ENCODE measurements around the gene TMTC2. TPM values are rescaled to one million over a fixed set of nuclear protein-coding genes. Genes with fewer than 3 reads are reported as not detected.

The TMTC2 gene
- total RNA-seq, 1 donor from 2014 or later, result 20.2 TPM

- Mint-ChIP-seq H3K27ac (ENCODE audit: unreplicated experiment) (no peak overlapping the region), H3K4me3 (ENCODE audit: unreplicated experiment) (no peak overlapping the region), H3K9me3 (ENCODE audit: unreplicated experiment) (no peaks in the 10 kb centered on the region), H3K27me3 (ENCODE audit: unreplicated experiment) (peaks cover 9% of the 10 kb centered on the region), H3K4me1 (ENCODE audit: unreplicated experiment) (peaks cover 8% of the 10 kb centered on the region), H3K36me3 (ENCODE audit: unreplicated experiment) (no peaks in the 10 kb centered on the region)
- TF ChIP-seq, protein P1, sequence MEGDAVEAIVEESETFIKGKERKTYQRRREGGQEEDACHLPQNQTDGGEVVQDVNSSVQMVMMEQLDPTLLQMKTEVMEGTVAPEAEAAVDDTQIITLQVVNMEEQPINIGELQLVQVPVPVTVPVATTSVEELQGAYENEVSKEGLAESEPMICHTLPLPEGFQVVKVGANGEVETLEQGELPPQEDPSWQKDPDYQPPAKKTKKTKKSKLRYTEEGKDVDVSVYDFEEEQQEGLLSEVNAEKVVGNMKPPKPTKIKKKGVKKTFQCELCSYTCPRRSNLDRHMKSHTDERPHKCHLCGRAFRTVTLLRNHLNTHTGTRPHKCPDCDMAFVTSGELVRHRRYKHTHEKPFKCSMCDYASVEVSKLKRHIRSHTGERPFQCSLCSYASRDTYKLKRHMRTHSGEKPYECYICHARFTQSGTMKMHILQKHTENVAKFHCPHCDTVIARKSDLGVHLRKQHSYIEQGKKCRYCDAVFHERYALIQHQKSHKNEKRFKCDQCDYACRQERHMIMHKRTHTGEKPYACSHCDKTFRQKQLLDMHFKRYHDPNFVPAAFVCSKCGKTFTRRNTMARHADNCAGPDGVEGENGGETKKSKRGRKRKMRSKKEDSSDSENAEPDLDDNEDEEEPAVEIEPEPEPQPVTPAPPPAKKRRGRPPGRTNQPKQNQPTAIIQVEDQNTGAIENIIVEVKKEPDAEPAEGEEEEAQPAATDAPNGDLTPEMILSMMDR (IDR thresholded peaks at IDR 0.05), result no peak
- no peak for DNase-seq (ENCODE audit: extremely low spot score, unreplicated experiment)
Measured at GRCh38 chr12:82648259-82648909, 38.3 kb upstream of the TMTC2 start.

DNA sequence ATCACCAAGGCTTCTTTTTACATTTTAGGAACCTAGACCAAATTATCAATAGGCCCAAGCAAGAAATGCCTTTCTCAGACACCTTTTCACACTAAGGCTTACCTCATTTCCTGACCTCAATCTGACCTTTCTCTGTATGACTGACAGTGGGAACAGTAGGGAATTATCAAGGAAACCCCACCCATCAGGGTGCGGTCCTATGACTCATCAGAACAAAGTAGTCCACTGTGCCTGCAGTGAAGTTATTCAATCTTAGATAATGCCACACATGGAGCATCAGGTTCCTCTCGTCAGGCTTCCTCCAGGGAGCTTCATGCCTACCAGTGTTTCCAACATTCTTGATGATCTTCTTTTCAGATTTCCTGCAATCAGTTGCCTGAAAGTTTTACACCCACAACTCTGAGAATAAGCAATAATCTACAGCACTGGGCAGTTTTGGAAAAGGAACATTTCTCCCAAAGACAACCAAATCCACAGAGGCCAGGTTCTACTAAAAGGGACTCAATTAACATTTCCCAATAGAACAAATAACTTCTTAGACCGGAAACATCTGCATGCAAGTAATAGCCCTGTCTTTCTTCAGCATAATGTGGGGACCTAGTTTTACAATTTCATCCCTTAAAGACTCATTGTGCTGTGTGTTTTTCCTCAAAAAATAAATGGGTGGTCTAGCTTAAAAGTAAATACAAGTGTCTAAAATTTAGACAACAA is 35.9 kb upstream of the TMTC2 start:
- H3K27me3 Mint-ChIP-seq (ENCODE audit: unreplicated experiment), result peaks cover 9% of the 10 kb centered on the region
- H3K9me3 Mint-ChIP-seq (ENCODE audit: unreplicated experiment), result no peaks in the 10 kb centered on the region
- no peaks in the 10 kb centered on the region for H3K36me3 Mint-ChIP-seq (ENCODE audit: unreplicated experiment)
- no peak overlapping the region for H3K27ac Mint-ChIP-seq (ENCODE audit: unreplicated experiment)
- no peak overlapping the region for H3K4me3 Mint-ChIP-seq (ENCODE audit: unreplicated experiment)
- TF ChIP-seq, protein P1 (IDR thresholded peaks at IDR 0.05), result no peak
- DNase-seq (ENCODE audit: extremely low spot score, unreplicated experiment), result no peak
- H3K4me1 Mint-ChIP-seq (ENCODE audit: unreplicated experiment), result peaks cover 8% of the 10 kb centered on the region

- TF ChIP-seq, protein P1 (IDR thresholded peaks at IDR 0.05), result no peak
- no peak overlapping the region for H3K4me3 Mint-ChIP-seq (ENCODE audit: unreplicated experiment)
- no peaks in the 10 kb centered on the region for H3K9me3 Mint-ChIP-seq (ENCODE audit: unreplicated experiment)
- peaks cover 9% of the 10 kb centered on the region for H3K27me3 Mint-ChIP-seq (ENCODE audit: unreplicated experiment)
- DNase-seq (ENCODE audit: extremely low spot score, unreplicated experiment), result no peak
- H3K27ac Mint-ChIP-seq (ENCODE audit: unreplicated experiment), result no peak overlapping the region
- H3K36me3 Mint-ChIP-seq (ENCODE audit: unreplicated experiment), result no peaks in the 10 kb centered on the region
- peaks cover 8% of the 10 kb centered on the region for H3K4me1 Mint-ChIP-seq (ENCODE audit: unreplicated experiment)
Measured at GRCh38 chr12:82651489-82651888, 35.2 kb upstream of the TMTC2 start.

- H3K27ac Mint-ChIP-seq (ENCODE audit: unreplicated experiment), result no peak overlapping the region
- peaks cover 8% of the 10 kb centered on the region for H3K4me1 Mint-ChIP-seq (ENCODE audit: unreplicated experiment)
- H3K36me3 Mint-ChIP-seq (ENCODE audit: unreplicated experiment), result no peaks in the 10 kb centered on the region
- peaks cover 9% of the 10 kb centered on the region for H3K27me3 Mint-ChIP-seq (ENCODE audit: unreplicated experiment)
- DNase-seq (ENCODE audit: extremely low spot score, unreplicated experiment), result no peak
- H3K9me3 Mint-ChIP-seq (ENCODE audit: unreplicated experiment), result no peaks in the 10 kb centered on the region
- TF ChIP-seq, protein P1 (IDR thresholded peaks at IDR 0.05), result no peak
- H3K4me3 Mint-ChIP-seq (ENCODE audit: unreplicated experiment), result no peak overlapping the region
Measured at GRCh38 chr12:82652071-82652470, 34.6 kb upstream of the TMTC2 start.

GRCh38 chr12:82655751-82656150 is 31.0 kb upstream of the TMTC2 start:
- H3K4me3 Mint-ChIP-seq (ENCODE audit: unreplicated experiment), result no peak overlapping the region
- H3K4me1 Mint-ChIP-seq (ENCODE audit: unreplicated experiment), result peaks cover 3% of the 10 kb centered on the region
- no peaks in the 10 kb centered on the region for H3K27me3 Mint-ChIP-seq (ENCODE audit: unreplicated experiment)
- TF ChIP-seq, protein P1 (IDR thresholded peaks at IDR 0.05), result no peak
- H3K9me3 Mint-ChIP-seq (ENCODE audit: unreplicated experiment), result peaks cover 5% of the 10 kb centered on the region
- no peak overlapping the region for H3K27ac Mint-ChIP-seq (ENCODE audit: unreplicated experiment)
- no peak for DNase-seq (ENCODE audit: extremely low spot score, unreplicated experiment)
- H3K36me3 Mint-ChIP-seq (ENCODE audit: unreplicated experiment), result no peaks in the 10 kb centered on the region

All from osteocyte (in vitro differentiated cells).